ENCODE results near the gene NHLH1. TPM values are rescaled to one million over a fixed set of nuclear protein-coding genes. Genes with fewer than 3 reads are reported as not detected.
"Not testable (repeated sequence)": the region's sequence is repeated elsewhere in the genome, so short reads cannot be mapped to it uniquely, and the experiment has no call there.

NHLH1 gene
- total RNA-seq, 1 donor from 2014 or later: 0.51 TPM

- peak; percentile 70 for DNase-seq (ENCODE audit: low read depth)
Measured at GRCh38 chr1:160376525-160377131, 9.8 kb downstream of the NHLH1 start.

- DNase-seq (ENCODE audit: low read depth): no peak
Measured at GRCh38 chr1:160377585-160378206, 10.8 kb downstream of the NHLH1 start.

- DNase-seq (ENCODE audit: low read depth): not testable (repeated sequence)
Measured at GRCh38 chr1:160384812-160385211, 17.9 kb downstream of the NHLH1 start.

GRCh38 chr1:160388406-160388805 lies 21.5 kb downstream of the NHLH1 start:
- not testable (repeated sequence) for DNase-seq (ENCODE audit: low read depth)

- no peak for DNase-seq (ENCODE audit: low read depth)
Measured at GRCh38 chr1:160394673-160395072, 27.8 kb downstream of the NHLH1 start.

- no peak for DNase-seq (ENCODE audit: low read depth)
Measured at GRCh38 chr1:160397651-160398050, 30.8 kb downstream of the NHLH1 start.

- no peak for DNase-seq (ENCODE audit: low read depth)
Measured at GRCh38 chr1:160398823-160399222, 32.0 kb downstream of the NHLH1 start.

- DNase-seq (ENCODE audit: low read depth): no peak
Measured at GRCh38 chr1:160399544-160400222, 32.8 kb downstream of the NHLH1 start.

- peak; percentile 41 for DNase-seq (ENCODE audit: low read depth)
Measured at GRCh38 chr1:160400223-160400645, 33.4 kb downstream of the NHLH1 start, which contains the start of gene VANGL2. TSS of gene VANGL2 (plus strand) at chr1:160400564. CDS start at chr1:160415838, 15,274 bp downstream.

- no peak for DNase-seq (ENCODE audit: low read depth)
Measured at GRCh38 chr1:160400646-160401486, 34.0 kb downstream of the NHLH1 start.

GRCh38 chr1:160401487-160401805 lies 34.6 kb downstream of the NHLH1 start:
- no peak for DNase-seq (ENCODE audit: low read depth)

- no peak for DNase-seq (ENCODE audit: low read depth)
Measured at GRCh38 chr1:160402001-160402795, 35.3 kb downstream of the NHLH1 start.

GRCh38 chr1:160403244-160403643 lies 36.4 kb downstream of the NHLH1 start:
- no peak for DNase-seq (ENCODE audit: low read depth)

- no peak for DNase-seq (ENCODE audit: low read depth)
Measured at GRCh38 chr1:160404094-160404493, 37.2 kb downstream of the NHLH1 start.

GRCh38 chr1:160405331-160405877 lies 38.5 kb downstream of the NHLH1 start:
- peak; percentile 9 for DNase-seq (ENCODE audit: low read depth)

GRCh38 chr1:160406131-160406968 lies 39.5 kb downstream of the NHLH1 start:
- DNase-seq (ENCODE audit: low read depth): no peak

- DNase-seq (ENCODE audit: low read depth): no peak
Measured at GRCh38 chr1:160407839-160408801, 41.2 kb downstream of the NHLH1 start.

GRCh38 chr1:160408864-160409263 lies 42.0 kb downstream of the NHLH1 start:
- no peak for DNase-seq (ENCODE audit: low read depth)

Measured in myocyte (in vitro differentiated cells).